GM23338 (cell line): ENCODE measurements around the gene SORBS1. TPM values are rescaled to one million over a fixed set of nuclear protein-coding genes. Genes with fewer than 3 reads are reported as not detected.

Experiments used
- ATAC-seq: fragments of 200-7000 bp; cut with Tn5 transposase; 3 replicates; pipeline ENCODE4 v1.9.1; 2020
- DNase-seq: peaks from one replicate; pipeline ENCODE4 v3.0.0-alpha.2; 2015; ENCODE audit warnings: low spot score
- H2AFZ ChIP-seq: fragments of 200-600 bp; sonication (generic); 2 replicates; pipeline ENCODE4 v1.8.0; 2016; ENCODE audit warnings: antibody characterized with exemption, mild to moderate bottlenecking, moderate library complexity
- H3F3A ChIP-seq: fragments of 200-600 bp; sonication (generic); replicated peaks from 2 replicates; pipeline ENCODE4 v1.8.0; 2017; ENCODE audit warnings: antibody characterized with exemption, mixed run types, low read depth
- H3K27ac ChIP-seq: fragments of 200-600 bp; sonication (generic); 2 replicates; pipeline ENCODE4 v1.6.1; 2016; ENCODE audit warnings: low read depth
- H3K27me3 ChIP-seq: fragments of 200-600 bp; sonication (generic); 2 replicates; pipeline ENCODE4 v1.8.0; 2016; ENCODE audit warnings: mild to moderate bottlenecking, mixed run types, moderate library complexity; ENCODE audit not compliant: insufficient read depth
- H3K36me3 ChIP-seq: fragments of 200-600 bp; sonication (generic); 2 replicates; pipeline ENCODE4 v1.8.0; 2016; ENCODE audit warnings: mild to moderate bottlenecking; ENCODE audit not compliant: insufficient read depth
- H3K4me1 ChIP-seq: fragments of 200-600 bp; sonication (generic); 2 replicates; pipeline ENCODE4 v1.8.0; 2016; ENCODE audit warnings: mild to moderate bottlenecking, moderate library complexity; ENCODE audit not compliant: insufficient read depth
- H3K4me2 ChIP-seq: fragments of 200-600 bp; sonication (generic); 2 replicates; pipeline ENCODE4 v1.7.1; 2017; ENCODE audit warnings: mixed run types
- H3K4me3 ChIP-seq: fragments of 200-600 bp; sonication (generic); 2 replicates; pipeline ENCODE4 v1.6.1; 2016; ENCODE audit warnings: mixed run types
- H3K79me2 ChIP-seq: fragments of 200-600 bp; sonication (generic); replicated peaks from 2 replicates; pipeline ENCODE4 v1.8.0; 2017; ENCODE audit warnings: mild to moderate bottlenecking; ENCODE audit not compliant: insufficient read depth
- H3K9me2 ChIP-seq: fragments of 200-600 bp; sonication (generic); 2 replicates; pipeline ENCODE4 v1.8.0; 2017; ENCODE audit not compliant: insufficient read depth
- H4K20me1 ChIP-seq: fragments of 200-600 bp; sonication (generic); replicated peaks from 2 replicates; pipeline ENCODE4 v1.8.0; 2017; ENCODE audit warnings: mild to moderate bottlenecking; ENCODE audit not compliant: insufficient read depth
- H3K27ac Mint-ChIP-seq: 2 replicates; pipeline ENCODE4 v1.8.0; 2020; ENCODE audit warnings: inconsistent platforms, mild to moderate bottlenecking, moderate library complexity, mixed read lengths
- H3K27me3 Mint-ChIP-seq: 3 replicates; pipeline ENCODE4 v1.8.0; 2022; ENCODE audit warnings: low read depth, mild to moderate bottlenecking, moderate library complexity, mixed read lengths, inconsistent platforms; ENCODE audit not compliant: insufficient read depth, poor library complexity
- H3K36me3 Mint-ChIP-seq: 3 replicates; pipeline ENCODE4 v1.8.0; 2021; ENCODE audit warnings: low read depth, mild to moderate bottlenecking, inconsistent platforms, moderate library complexity, mixed read lengths
- H3K4me1 Mint-ChIP-seq: 3 replicates; pipeline ENCODE4 v1.8.0; 2020; ENCODE audit warnings: mild to moderate bottlenecking, inconsistent platforms, mixed read lengths
- H3K4me3 Mint-ChIP-seq: 3 replicates; pipeline ENCODE4 v1.8.0; 2021; ENCODE audit warnings: moderate library complexity, mild to moderate bottlenecking, inconsistent platforms, mixed read lengths
- H3K9me3 Mint-ChIP-seq: 3 replicates; pipeline ENCODE4 v1.8.0; 2020; ENCODE audit warnings: moderate library complexity, mild to moderate bottlenecking, inconsistent platforms, mixed read lengths
- EZH2 ChIP-seq: fragments of 200-600 bp; sonication (generic); IDR thresholded peaks from one replicate; pipeline ENCODE4 v1.8.0; 2017; ENCODE audit warnings: antibody characterized with exemption, mild to moderate bottlenecking, low read depth; ENCODE audit not compliant: unreplicated experiment
- EZH2phosphoT487 ChIP-seq: fragments of 200-600 bp; sonication (generic); IDR thresholded peaks from one replicate; pipeline ENCODE4 v1.8.1; 2018; ENCODE audit warnings: antibody characterized with exemption; ENCODE audit not compliant: unreplicated experiment
- JUNB ChIP-seq: IDR thresholded peaks from one replicate; pipeline ENCODE4 v1.6.1; 2016; ENCODE audit warnings: antibody characterized with exemption; ENCODE audit not compliant: unreplicated experiment
- NANOG ChIP-seq: IDR thresholded peaks from 2 replicates; pipeline ENCODE4 v1.6.1; 2016; ENCODE audit warnings: antibody characterized with exemption, borderline replicate concordance
- POLR2AphosphoS5 ChIP-seq: IDR thresholded peaks from 2 replicates; pipeline ENCODE4 v1.6.1; 2016; ENCODE audit warnings: antibody characterized with exemption, low read depth
- ZNF114 ChIP-seq: fragments of 250-450 bp; sonication (Bioruptor Pico); IDR thresholded peaks from 2 replicates; pipeline ENCODE4 v1.5.0; 2020; ENCODE audit warnings: mild to moderate bottlenecking, moderate library complexity
- ZNF331 ChIP-seq: fragments of 250-450 bp; sonication (Bioruptor Pico); IDR thresholded peaks from 2 replicates; pipeline ENCODE4 v1.5.0; 2020; ENCODE audit warnings: low read depth, mild to moderate bottlenecking, moderate library complexity
- polyA plus RNA-seq: library from polyadenylated mRNA; unstranded; fragments of >200 nt; fragmentation: Nextera tagmentation; extraction: Ambion mirVana; gene quantifications from 2 replicates; pipeline ENCODE4 v1.2.1, GENCODE V29; 2016
- total RNA-seq: library from RNA; depleted of rRNA; stranded (reverse); fragments of >200 nt; shearing (Covaris generic); gene quantifications from 2 replicates; pipeline ENCODE4 v1.2.3, GENCODE V29; 2014
- TF ChIP-seq, protein P1 (sequence below): IDR thresholded peaks from 2 replicates; pipeline ENCODE4 v1.6.1; 2016; ENCODE audit warnings: antibody characterized with exemption
- TF ChIP-seq, protein P2 (sequence below): fragments of 250-450 bp; sonication (Bioruptor Pico); IDR thresholded peaks from 2 replicates; pipeline ENCODE4 v1.5.0; 2020; ENCODE audit warnings: mild to moderate bottlenecking, moderate library complexity
- TF ChIP-seq, protein P3 (sequence below), 2 experiments: fragments of 200-600 bp in 1 of 2; sonication (generic) in 1 of 2; conservative IDR thresholded peaks; 2 replicates each; pipeline versions ENCODE4 v1.5.1 to v1.6.1; 2016 to 2017; ENCODE audit warnings: antibody characterized with exemption in 2 of 2, low read depth in 2 of 2, mild to moderate bottlenecking in 2 of 2, moderate library complexity in 1 of 2

Gene SORBS1
- total and polyA plus RNA-seq, 2 experiments from 2014 or later: 47.7 to 51.5 TPM

DNA sequence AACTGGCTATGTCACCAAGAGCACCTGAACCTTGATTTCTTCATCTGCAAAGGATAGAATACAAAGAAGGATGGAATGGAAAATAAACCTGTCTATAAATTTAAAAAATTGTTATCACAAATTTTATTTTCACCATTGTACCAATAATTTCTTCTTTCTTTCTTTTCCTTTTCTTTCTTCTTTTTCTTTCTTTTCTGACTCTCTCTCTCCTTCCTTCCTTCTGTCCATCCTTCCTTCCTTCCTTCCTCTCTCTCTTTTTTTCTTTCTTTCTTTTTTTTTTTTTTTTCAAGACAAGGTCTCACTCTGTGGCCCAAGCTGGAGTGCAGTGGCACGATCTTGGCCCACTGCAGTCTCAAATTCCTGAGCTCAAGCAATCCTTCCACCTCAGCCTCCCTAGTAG, 36.6 kb upstream of the SORBS1 start:
- Mint-ChIP-seq H3K4me3 (no peak overlapping the region), H3K9me3 (peaks cover 8% of the 10 kb centered on the region), H3K4me1 (peaks cover 6% of the 10 kb centered on the region), H3K27ac (no peak overlapping the region), H3K27me3 (no peaks in the 10 kb centered on the region), H3K36me3 (no peaks in the 10 kb centered on the region)
- H3K27ac ChIP-seq: no peak overlapping the region
- no peak overlapping the region for H3K4me3 ChIP-seq
- no peaks in the 10 kb centered on the region for H3K4me1 ChIP-seq
- TF ChIP-seq EZH2 (no peak), JUNB (no peak), EZH2phosphoT487 (no peak), ZNF331 (CRISPR knock-in tag) (no peak), NANOG (no peak), ZNF114 (CRISPR knock-in tag) (no peak), POLR2AphosphoS5 (no peak)
- TF ChIP-seq, protein P1, sequence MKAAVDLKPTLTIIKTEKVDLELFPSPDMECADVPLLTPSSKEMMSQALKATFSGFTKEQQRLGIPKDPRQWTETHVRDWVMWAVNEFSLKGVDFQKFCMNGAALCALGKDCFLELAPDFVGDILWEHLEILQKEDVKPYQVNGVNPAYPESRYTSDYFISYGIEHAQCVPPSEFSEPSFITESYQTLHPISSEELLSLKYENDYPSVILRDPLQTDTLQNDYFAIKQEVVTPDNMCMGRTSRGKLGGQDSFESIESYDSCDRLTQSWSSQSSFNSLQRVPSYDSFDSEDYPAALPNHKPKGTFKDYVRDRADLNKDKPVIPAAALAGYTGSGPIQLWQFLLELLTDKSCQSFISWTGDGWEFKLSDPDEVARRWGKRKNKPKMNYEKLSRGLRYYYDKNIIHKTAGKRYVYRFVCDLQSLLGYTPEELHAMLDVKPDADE: no peak
- TF ChIP-seq, protein P2, sequence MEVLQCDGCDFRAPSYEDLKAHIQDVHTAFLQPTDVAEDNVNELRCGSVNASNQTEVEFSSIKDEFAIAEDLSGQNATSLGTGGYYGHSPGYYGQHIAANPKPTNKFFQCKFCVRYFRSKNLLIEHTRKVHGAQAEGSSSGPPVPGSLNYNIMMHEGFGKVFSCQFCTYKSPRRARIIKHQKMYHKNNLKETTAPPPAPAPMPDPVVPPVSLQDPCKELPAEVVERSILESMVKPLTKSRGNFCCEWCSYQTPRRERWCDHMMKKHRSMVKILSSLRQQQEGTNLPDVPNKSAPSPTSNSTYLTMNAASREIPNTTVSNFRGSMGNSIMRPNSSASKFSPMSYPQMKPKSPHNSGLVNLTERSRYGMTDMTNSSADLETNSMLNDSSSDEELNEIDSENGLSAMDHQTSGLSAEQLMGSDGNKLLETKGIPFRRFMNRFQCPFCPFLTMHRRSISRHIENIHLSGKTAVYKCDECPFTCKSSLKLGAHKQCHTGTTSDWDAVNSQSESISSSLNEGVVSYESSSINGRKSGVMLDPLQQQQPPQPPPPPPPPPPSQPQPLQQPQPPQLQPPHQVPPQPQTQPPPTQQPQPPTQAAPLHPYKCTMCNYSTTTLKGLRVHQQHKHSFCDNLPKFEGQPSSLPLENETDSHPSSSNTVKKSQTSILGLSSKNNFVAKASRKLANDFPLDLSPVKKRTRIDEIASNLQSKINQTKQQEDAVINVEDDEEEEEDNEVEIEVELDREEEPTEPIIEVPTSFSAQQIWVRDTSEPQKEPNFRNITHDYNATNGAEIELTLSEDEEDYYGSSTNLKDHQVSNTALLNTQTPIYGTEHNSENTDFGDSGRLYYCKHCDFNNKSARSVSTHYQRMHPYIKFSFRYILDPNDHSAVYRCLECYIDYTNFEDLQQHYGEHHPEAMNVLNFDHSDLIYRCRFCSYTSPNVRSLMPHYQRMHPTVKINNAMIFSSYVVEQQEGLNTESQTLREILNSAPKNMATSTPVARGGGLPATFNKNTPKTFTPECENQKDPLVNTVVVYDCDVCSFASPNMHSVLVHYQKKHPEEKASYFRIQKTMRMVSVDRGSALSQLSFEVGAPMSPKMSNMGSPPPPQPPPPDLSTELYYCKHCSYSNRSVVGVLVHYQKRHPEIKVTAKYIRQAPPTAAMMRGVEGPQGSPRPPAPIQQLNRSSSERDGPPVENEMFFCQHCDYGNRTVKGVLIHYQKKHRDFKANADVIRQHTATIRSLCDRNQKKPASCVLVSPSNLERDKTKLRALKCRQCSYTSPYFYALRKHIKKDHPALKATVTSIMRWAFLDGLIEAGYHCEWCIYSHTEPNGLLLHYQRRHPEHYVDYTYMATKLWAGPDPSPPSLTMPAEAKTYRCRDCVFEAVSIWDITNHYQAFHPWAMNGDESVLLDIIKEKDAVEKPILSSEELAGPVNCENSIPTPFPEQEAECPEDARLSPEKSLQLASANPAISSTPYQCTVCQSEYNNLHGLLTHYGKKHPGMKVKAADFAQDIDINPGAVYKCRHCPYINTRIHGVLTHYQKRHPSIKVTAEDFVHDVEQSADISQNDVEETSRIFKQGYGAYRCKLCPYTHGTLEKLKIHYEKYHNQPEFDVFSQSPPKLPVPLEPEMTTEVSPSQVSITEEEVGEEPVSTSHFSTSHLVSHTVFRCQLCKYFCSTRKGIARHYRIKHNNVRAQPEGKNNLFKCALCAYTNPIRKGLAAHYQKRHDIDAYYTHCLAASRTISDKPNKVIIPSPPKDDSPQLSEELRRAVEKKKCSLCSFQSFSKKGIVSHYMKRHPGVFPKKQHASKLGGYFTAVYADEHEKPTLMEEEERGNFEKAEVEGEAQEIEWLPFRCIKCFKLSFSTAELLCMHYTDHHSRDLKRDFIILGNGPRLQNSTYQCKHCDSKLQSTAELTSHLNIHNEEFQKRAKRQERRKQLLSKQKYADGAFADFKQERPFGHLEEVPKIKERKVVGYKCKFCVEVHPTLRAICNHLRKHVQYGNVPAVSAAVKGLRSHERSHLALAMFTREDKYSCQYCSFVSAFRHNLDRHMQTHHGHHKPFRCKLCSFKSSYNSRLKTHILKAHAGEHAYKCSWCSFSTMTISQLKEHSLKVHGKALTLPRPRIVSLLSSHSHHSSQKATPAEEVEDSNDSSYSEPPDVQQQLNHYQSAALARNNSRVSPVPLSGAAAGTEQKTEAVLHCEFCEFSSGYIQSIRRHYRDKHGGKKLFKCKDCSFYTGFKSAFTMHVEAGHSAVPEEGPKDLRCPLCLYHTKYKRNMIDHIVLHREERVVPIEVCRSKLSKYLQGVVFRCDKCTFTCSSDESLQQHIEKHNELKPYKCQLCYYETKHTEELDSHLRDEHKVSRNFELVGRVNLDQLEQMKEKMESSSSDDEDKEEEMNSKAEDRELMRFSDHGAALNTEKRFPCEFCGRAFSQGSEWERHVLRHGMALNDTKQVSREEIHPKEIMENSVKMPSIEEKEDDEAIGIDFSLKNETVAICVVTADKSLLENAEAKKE (CRISPR knock-in tag): no peak
- TF ChIP-seq, protein P3, sequence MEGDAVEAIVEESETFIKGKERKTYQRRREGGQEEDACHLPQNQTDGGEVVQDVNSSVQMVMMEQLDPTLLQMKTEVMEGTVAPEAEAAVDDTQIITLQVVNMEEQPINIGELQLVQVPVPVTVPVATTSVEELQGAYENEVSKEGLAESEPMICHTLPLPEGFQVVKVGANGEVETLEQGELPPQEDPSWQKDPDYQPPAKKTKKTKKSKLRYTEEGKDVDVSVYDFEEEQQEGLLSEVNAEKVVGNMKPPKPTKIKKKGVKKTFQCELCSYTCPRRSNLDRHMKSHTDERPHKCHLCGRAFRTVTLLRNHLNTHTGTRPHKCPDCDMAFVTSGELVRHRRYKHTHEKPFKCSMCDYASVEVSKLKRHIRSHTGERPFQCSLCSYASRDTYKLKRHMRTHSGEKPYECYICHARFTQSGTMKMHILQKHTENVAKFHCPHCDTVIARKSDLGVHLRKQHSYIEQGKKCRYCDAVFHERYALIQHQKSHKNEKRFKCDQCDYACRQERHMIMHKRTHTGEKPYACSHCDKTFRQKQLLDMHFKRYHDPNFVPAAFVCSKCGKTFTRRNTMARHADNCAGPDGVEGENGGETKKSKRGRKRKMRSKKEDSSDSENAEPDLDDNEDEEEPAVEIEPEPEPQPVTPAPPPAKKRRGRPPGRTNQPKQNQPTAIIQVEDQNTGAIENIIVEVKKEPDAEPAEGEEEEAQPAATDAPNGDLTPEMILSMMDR (conservative IDR thresholded peaks at IDR 0.05; ENCODE audit: low read depth in 2 of 2): no peak
- no peaks in the 10 kb centered on the region for H3K9me2 ChIP-seq
- no peak for DNase-seq
- H3K27me3 ChIP-seq: no peaks in the 10 kb centered on the region
- H2AFZ ChIP-seq: no peak overlapping the region
- no peak overlapping the region for H3K4me2 ChIP-seq
- no peaks in the 10 kb centered on the region; the same call in 1 of the 2 replicates for H4K20me1 ChIP-seq
- H3K79me2 ChIP-seq: no peaks in the 10 kb centered on the region
- no peaks in the 10 kb centered on the region for H3F3A ChIP-seq
- no peaks in the 10 kb centered on the region for H3K36me3 ChIP-seq
- no peak for ATAC-seq
